Omental fat pad (tissue), 4 donors: ENCODE data around the gene CCDC107. TPM values are rescaled to one million over a fixed set of nuclear protein-coding genes. Genes with fewer than 3 reads are reported as not detected.

Experiments
- ATAC-seq: fragments of 150-250 bp; one replicate; pipeline ENCODE4 v1.9.1; 2016; ENCODE audit warnings: mild to moderate bottlenecking, moderate library complexity; ENCODE audit not compliant: low FRiP score
- DNase-seq: peaks from one replicate; pipeline ENCODE4 v3.0.0-alpha.2; 2019; ENCODE audit warnings: low spot score
- total RNA-seq, 4 donors: library from RNA; depleted of rRNA; stranded (reverse); fragments of >200 nt; gene quantifications; one replicate each; pipeline ENCODE4 v1.1.0, GENCODE V29; 2016
- TF ChIP-seq, protein P1 (sequence below), 3 donors: fragments of 450-650 bp; IDR thresholded peaks; one replicate each; pipeline ENCODE4 v1.5.1; 2016 to 2017; ENCODE audit warnings: antibody characterized with exemption in 3 of 3, mild to moderate bottlenecking in 3 of 3, moderate library complexity in 2 of 3

CCDC107 gene
- total RNA-seq, 4 donors from 2014 or later: 35.8 to 108 (median 52.5) TPM

DNA sequence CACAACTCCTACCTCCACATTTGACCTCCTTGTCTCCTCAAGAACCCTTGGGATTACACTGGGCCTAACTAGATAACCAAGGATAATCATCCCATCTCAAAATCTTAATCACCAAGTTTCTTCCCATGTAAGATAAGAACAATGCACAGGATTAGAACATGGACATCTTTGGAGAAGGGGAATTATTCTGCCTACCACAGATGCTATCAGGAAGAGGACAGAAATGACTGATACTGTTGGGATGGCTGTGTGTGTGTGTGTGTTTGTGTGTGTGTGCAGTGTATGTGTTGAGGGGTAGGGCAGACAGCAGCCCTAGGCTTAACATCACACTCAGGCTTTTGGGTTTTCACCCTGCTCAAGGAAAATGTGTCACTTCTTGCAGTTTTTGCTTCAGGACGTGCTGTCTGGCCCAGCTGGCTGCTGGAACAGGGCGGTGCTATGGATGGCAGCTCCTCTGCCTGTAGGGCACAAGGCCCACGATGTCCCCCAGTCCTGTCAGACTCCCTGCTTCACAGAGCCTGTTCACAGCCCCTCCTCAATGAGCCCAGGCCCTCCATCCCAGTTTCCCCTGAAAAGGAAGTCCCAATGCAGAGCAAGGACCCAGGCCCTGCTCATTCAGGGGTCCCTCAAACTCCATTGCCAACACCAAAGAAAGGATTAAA lies 23.4 kb downstream of the CCDC107 start:
- DNase-seq (no peak), ATAC-seq (no peak)
- TF ChIP-seq, protein P1, sequence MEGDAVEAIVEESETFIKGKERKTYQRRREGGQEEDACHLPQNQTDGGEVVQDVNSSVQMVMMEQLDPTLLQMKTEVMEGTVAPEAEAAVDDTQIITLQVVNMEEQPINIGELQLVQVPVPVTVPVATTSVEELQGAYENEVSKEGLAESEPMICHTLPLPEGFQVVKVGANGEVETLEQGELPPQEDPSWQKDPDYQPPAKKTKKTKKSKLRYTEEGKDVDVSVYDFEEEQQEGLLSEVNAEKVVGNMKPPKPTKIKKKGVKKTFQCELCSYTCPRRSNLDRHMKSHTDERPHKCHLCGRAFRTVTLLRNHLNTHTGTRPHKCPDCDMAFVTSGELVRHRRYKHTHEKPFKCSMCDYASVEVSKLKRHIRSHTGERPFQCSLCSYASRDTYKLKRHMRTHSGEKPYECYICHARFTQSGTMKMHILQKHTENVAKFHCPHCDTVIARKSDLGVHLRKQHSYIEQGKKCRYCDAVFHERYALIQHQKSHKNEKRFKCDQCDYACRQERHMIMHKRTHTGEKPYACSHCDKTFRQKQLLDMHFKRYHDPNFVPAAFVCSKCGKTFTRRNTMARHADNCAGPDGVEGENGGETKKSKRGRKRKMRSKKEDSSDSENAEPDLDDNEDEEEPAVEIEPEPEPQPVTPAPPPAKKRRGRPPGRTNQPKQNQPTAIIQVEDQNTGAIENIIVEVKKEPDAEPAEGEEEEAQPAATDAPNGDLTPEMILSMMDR (IDR thresholded peaks at IDR 0.05): no peak

DNA sequence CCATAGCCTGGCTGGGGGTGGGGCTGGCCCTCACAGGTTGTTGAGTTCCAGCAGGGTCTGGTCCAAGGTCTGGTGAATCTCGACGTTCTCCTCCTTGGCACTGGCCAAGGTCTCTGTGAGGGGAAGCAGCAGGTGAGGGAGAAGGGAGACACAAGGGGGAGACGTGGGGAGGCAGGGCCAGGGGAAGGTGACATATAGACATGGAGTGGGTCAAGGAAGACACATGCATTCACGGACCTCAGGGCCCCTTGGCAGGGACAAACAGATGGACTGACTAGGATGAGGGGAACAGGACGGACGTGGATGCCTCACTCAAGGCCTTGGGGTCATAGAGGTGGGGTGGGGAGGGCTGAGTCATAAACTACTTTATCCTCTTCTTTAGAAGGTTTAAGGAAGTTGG lies 24.0 kb downstream of the CCDC107 start:
- ATAC-seq (no peak), DNase-seq (no peak)
- TF ChIP-seq, protein P1 (IDR thresholded peaks at IDR 0.05): no peak

DNA sequence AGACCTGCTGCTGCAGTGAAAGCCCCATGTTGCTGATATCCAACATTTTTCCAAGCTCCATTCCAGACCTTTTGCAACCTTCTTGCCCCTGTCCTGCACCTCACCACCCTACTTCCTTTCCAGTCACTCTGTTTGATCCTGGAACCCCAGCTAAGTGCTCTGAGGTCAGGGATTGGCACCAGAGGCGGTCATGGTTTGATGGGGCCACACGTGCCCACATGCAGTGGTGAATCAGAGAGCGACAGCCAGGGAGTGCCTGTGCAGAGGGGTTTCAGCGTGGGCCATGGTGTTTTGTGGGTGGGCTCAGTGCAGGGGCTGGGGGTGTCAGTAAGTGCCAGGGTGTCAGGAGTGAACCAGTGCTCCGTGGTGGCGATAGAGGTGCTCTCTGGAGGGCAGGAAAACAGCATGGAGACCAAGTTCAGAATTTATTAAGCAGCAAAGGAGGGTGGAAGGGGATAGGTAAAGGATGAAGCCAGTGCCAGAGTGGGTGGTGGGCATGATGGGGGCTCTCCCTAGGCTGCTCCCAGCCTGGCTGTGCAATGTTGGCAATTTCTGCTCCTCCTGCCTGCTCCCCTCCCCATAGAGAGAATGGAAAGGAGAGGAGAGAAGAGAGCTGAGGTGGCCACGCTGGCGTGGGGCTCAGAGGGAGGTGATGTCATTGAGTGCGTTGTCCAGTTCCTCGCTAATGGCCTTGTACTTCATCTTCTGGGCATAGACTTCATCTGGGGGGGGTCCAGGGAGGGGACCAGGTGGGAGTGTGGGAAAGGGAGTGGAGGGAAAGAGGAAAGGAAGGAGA lies 24.6 kb downstream of the CCDC107 start:
- ATAC-seq (no peak), DNase-seq (no peak)
- TF ChIP-seq, protein P1 (IDR thresholded peaks at IDR 0.05): no peak

DNA sequence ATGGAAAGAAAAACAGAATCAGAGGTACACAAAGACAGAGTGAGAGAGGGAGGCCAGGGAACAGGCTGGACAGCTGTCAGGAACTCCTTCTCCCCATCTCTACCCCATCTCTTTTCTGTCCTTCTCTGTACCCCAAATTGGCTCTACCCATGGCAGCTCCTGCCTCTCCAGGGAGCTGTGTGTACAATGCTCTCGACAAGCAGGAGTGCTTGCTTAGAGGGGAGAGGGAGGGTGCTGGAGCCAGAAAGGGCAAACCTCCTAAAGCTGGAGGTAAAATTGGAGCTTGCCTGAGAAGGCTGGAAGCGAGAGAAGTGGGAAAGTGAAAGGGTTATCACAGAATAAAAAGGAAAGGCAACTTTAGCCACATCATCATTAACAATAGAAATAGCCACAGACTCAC lies 25.2 kb downstream of the CCDC107 start:
- TF ChIP-seq, protein P1 (IDR thresholded peaks at IDR 0.05): no peak
- no peak for DNase-seq
- ATAC-seq: no peak

DNA sequence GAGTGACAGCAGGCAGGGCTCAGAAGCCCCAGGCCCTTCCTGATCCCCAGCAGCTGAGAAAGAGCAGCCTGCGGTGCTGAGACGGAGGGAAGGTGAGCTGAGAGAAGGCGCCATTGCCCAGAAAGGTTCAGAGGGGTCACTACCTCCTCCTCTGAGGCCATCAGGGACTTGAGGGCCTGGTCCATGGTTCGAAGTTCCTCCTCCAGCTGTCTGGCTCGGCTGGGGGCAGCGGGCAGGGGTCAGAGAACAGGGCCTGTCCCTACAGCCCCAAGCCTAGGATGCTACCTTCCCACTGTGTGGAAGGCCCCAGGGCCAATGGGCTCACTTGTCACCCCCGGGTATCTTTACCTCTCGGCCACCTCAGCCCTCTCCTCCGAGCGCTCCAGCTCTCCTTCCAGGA lies 26.8 kb downstream of the CCDC107 start:
- ATAC-seq (no peak), DNase-seq (no peak)
- TF ChIP-seq, protein P1 (IDR thresholded peaks at IDR 0.05): no peak

DNA sequence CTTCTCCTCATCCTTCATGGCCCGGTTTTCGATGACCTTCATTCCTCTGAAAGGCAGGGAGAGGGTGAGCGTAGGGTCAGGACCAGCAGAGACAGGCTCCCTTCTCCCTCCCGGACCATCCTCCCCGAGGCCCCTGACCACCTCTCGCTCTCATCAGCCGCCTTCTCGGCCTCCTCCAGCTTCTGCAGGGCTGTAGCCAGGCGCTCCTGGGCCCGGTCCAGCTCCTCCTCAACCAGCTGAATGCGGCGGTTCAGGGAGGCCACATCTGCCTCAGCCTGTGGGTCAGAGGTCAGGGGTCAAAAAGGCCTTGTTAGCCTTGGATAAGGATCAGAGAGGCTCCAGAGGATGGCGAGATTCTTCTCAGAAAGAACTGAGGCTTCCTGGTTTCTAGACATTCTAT lies 27.4 kb downstream of the CCDC107 start:
- TF ChIP-seq, protein P1 (IDR thresholded peaks at IDR 0.05): no peak
- no peak for DNase-seq
- ATAC-seq: no peak
